DND-41 (cell line): ENCODE results near the gene GATAD2B.

ENCODE experiments used
- ATAC-seq: fragments of 200-7000 bp; cut with Tn5 transposase; 3 replicates; pipeline ENCODE4 v1.9.1; 2021; ENCODE audit warnings: low read depth; ENCODE audit not compliant: insufficient read depth
- DNase-seq: peaks from one replicate; pipeline ENCODE4 v3.0.0-alpha.2; 2020
- H2AFZ ChIP-seq: 2 replicates; pipeline ENCODE4 v1.6.0; 2012; ENCODE audit warnings: low read depth, low read length
- H3K27ac ChIP-seq: 2 replicates; pipeline ENCODE4 v1.5.1; 2012; ENCODE audit warnings: low read length, inconsistent platforms
- H3K27me3 ChIP-seq: fragments of 200-600 bp; sonication (generic); 2 replicates; pipeline ENCODE4 v1.6.0; 2012; ENCODE audit warnings: low read length, mild to moderate bottlenecking, inconsistent platforms; ENCODE audit not compliant: insufficient read depth, poor library complexity
- H3K36me3 ChIP-seq: 2 replicates; pipeline ENCODE4 v1.5.1; 2012; ENCODE audit warnings: low read length, inconsistent platforms; ENCODE audit not compliant: insufficient read depth
- H3K4me1 ChIP-seq: 2 replicates; pipeline ENCODE4 v1.5.1; 2012; ENCODE audit warnings: mild to moderate bottlenecking, low read length; ENCODE audit not compliant: insufficient read depth
- H3K4me2 ChIP-seq: 2 replicates; pipeline ENCODE4 v1.6.0; 2012; ENCODE audit warnings: mild to moderate bottlenecking, moderate library complexity, low read length, inconsistent platforms; ENCODE audit not compliant: insufficient read depth
- H3K4me3 ChIP-seq, 2 experiments: fragments of 200-600 bp in 1 of 2; shearing (Covaris generic) in 1 of 2; 2 replicates each; pipeline ENCODE4 v1.5.1; 2012 to 2016; ENCODE audit warnings: inconsistent platforms in 2 of 2, low read length in 2 of 2, mild to moderate bottlenecking in 2 of 2, low read depth in 1 of 2, moderate library complexity in 1 of 2
- H3K79me2 ChIP-seq: 2 replicates; pipeline ENCODE4 v1.6.0; 2012; ENCODE audit warnings: low read length, inconsistent platforms; ENCODE audit not compliant: insufficient read depth
- H3K9ac ChIP-seq: 2 replicates; pipeline ENCODE4 v1.6.0; 2012; ENCODE audit warnings: low read depth, mild to moderate bottlenecking, inconsistent platforms, low read length, moderate library complexity
- H3K9me3 ChIP-seq: 2 replicates; pipeline ENCODE4 v1.5.1; 2012; ENCODE audit warnings: low read length, moderate library complexity, mild to moderate bottlenecking, inconsistent platforms; ENCODE audit not compliant: insufficient read depth, severe bottlenecking
- H4K20me1 ChIP-seq: 2 replicates; pipeline ENCODE4 v1.6.0; 2012; ENCODE audit warnings: low read length; ENCODE audit not compliant: insufficient read depth
- EZH2 ChIP-seq: IDR thresholded peaks from 3 replicates; pipeline ENCODE4 v1.6.1; 2012; ENCODE audit warnings: borderline replicate concordance, low read depth, mild to moderate bottlenecking, moderate library complexity, low read length, inconsistent platforms; ENCODE audit not compliant: severe bottlenecking
- TF ChIP-seq, protein P1 (sequence below): IDR thresholded peaks from 2 replicates; pipeline ENCODE4 v1.5.1; 2012; ENCODE audit warnings: borderline replicate concordance, low read length, moderate library complexity, mild to moderate bottlenecking; ENCODE audit not compliant: poor library complexity, severe bottlenecking; ENCODE audit errors: extremely low read depth

GATAD2B gene

GRCh38 chr1:153928245-153928644 lies 5.5 kb upstream of the GATAD2B start:
- TF ChIP-seq, protein P1, sequence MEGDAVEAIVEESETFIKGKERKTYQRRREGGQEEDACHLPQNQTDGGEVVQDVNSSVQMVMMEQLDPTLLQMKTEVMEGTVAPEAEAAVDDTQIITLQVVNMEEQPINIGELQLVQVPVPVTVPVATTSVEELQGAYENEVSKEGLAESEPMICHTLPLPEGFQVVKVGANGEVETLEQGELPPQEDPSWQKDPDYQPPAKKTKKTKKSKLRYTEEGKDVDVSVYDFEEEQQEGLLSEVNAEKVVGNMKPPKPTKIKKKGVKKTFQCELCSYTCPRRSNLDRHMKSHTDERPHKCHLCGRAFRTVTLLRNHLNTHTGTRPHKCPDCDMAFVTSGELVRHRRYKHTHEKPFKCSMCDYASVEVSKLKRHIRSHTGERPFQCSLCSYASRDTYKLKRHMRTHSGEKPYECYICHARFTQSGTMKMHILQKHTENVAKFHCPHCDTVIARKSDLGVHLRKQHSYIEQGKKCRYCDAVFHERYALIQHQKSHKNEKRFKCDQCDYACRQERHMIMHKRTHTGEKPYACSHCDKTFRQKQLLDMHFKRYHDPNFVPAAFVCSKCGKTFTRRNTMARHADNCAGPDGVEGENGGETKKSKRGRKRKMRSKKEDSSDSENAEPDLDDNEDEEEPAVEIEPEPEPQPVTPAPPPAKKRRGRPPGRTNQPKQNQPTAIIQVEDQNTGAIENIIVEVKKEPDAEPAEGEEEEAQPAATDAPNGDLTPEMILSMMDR, result no peak
- TF ChIP-seq EZH2, result no peak
- H4K20me1 ChIP-seq, result no peaks in the 10 kb centered on the region
- H3K9ac ChIP-seq, result no peak overlapping the region
- H2AFZ ChIP-seq, result no peak overlapping the region
- H3K27me3 ChIP-seq, result no peaks in the 10 kb centered on the region
- no peak for DNase-seq
- ATAC-seq, result no peak
- no peaks in the 10 kb centered on the region for H3K9me3 ChIP-seq
- H3K4me2 ChIP-seq, result no peak overlapping the region
- H3K4me1 ChIP-seq, result peaks cover 11% of the 10 kb centered on the region
- no peak overlapping the region for H3K4me3 ChIP-seq
- peaks cover 14% of the 10 kb centered on the region for H3K79me2 ChIP-seq
- no peak overlapping the region for H3K27ac ChIP-seq
- peaks cover 30% of the 10 kb centered on the region for H3K36me3 ChIP-seq

- H3K36me3 ChIP-seq, result peaks cover 16% of the 10 kb centered on the region
- no peak for DNase-seq
- H3K4me3 ChIP-seq, result no peak overlapping the region
- peaks cover 7% of the 10 kb centered on the region for H4K20me1 ChIP-seq
- no peak overlapping the region for H3K27ac ChIP-seq
- peaks cover 17% of the 10 kb centered on the region for H3K4me1 ChIP-seq
- H3K4me2 ChIP-seq, result no peak overlapping the region
- H3K9me3 ChIP-seq, result no peaks in the 10 kb centered on the region
- TF ChIP-seq, protein P1, result no peak
- no peak for TF ChIP-seq EZH2
- ATAC-seq, result no peak
- H2AFZ ChIP-seq, result no peak overlapping the region
- H3K79me2 ChIP-seq, result peaks cover 26% of the 10 kb centered on the region
- no peak overlapping the region for H3K9ac ChIP-seq
- no peaks in the 10 kb centered on the region for H3K27me3 ChIP-seq
These were observed 3.6 kb upstream of the GATAD2B start for GRCh38 chr1:153926405-153926804.

- Histone ChIP-seq H2AFZ (peak overlapping the region; percentile 89), H3K79me2 (peaks cover 67% of the 10 kb centered on the region)
- DNase-seq, result peak; percentile 79
These were observed 448 bp downstream of the GATAD2B start for GRCh38 chr1:153922076-153922971.

More at GRCh38 chr1:153922076-153922971, 448 bp downstream of the GATAD2B start:
- Histone ChIP-seq H3K27me3 (no peaks in the 10 kb centered on the region), H3K4me3 (peak overlapping the region; percentile 94 to 95), H3K27ac (peak overlapping the region; percentile 87), H3K9me3 (no peaks in the 10 kb centered on the region), H3K4me1 (peaks cover 42% of the 10 kb centered on the region), H4K20me1 (peaks cover 44% of the 10 kb centered on the region), H3K36me3 (peaks cover 27% of the 10 kb centered on the region), H3K9ac (peak overlapping the region; percentile 77), H3K4me2 (peak overlapping the region; percentile 82)
- TF ChIP-seq EZH2, result no peak
- TF ChIP-seq, protein P1, result peak; percentile 56
- ATAC-seq, result peak; percentile 33
